LNCaP clone FGC (cell line): ENCODE results near the gene MAN1A2.

Source experiments
- DNase-seq: peaks from one replicate; pipeline ENCODE4 v3.0.0-alpha.2; 2011; ENCODE audit warnings: low read depth
- H3K4me3 ChIP-seq: 2 replicates; pipeline ENCODE4 v1.5.1; 2011; ENCODE audit warnings: mild to moderate bottlenecking, low read depth, low read length, control low read depth
- TF ChIP-seq, protein P1 (sequence below): IDR thresholded peaks from 2 replicates; pipeline ENCODE4 v1.5.1; 2012; ENCODE audit warnings: mild to moderate bottlenecking; ENCODE audit not compliant: control insufficient read depth, insufficient read depth; ENCODE audit errors: extremely low read depth

The MAN1A2 gene

DNA sequence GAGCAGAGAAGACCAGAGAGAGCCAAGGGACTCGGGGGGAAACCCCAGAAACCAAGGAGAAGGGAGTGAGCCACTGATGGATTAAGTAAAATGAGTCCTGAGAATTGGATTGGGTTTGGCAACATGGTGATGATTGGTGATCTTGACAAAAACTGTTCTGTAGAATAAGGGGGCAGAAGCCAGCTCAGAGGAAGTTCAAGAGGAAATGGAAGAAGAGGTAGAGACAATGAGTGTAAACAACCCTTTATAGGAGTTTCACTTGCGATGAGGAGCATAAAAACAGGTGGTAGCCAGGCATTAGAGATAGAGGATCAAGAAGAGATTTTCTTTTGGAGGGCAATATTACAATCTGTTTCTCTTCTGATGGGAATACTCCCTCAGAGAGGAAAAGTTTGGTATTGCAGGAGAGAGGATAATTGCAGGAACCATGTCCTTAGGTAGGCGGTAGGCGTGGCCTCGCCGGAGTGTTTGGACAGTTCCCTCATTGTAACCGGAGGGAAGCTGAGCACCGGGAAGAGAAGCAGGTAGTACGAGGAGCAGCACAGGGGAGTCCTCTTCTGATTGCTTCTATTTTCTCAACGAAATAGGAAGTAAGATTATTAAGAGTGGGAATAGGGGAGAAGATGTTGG, 170.2 kb downstream of the MAN1A2 start:
- DNase-seq = no peak
- TF ChIP-seq, protein P1, sequence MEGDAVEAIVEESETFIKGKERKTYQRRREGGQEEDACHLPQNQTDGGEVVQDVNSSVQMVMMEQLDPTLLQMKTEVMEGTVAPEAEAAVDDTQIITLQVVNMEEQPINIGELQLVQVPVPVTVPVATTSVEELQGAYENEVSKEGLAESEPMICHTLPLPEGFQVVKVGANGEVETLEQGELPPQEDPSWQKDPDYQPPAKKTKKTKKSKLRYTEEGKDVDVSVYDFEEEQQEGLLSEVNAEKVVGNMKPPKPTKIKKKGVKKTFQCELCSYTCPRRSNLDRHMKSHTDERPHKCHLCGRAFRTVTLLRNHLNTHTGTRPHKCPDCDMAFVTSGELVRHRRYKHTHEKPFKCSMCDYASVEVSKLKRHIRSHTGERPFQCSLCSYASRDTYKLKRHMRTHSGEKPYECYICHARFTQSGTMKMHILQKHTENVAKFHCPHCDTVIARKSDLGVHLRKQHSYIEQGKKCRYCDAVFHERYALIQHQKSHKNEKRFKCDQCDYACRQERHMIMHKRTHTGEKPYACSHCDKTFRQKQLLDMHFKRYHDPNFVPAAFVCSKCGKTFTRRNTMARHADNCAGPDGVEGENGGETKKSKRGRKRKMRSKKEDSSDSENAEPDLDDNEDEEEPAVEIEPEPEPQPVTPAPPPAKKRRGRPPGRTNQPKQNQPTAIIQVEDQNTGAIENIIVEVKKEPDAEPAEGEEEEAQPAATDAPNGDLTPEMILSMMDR = no peak
- H3K4me3 ChIP-seq = no peak overlapping the region

DNA sequence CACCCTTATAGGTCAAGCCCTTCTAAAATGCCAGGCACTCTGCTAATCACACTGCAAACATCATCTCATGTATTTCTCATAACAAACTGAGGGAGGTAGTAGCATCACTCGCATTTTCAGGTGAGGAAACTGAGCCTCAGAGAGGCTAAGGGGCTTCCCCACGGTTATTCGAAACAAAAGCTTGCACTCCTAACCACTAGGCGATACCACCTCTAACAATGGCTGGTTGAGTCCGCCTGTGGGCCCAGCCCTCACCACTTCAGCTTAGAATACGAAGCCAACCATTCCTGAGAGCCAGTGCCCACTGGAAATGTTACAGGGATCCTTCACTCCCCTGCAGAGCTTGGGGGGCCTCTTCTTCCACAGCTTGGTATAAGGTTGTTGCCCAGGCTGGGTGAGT, 173.3 kb downstream of the MAN1A2 start:
- TF ChIP-seq, protein P1 = no peak
- DNase-seq = no peak
- H3K4me3 ChIP-seq = no peak overlapping the region

DNA sequence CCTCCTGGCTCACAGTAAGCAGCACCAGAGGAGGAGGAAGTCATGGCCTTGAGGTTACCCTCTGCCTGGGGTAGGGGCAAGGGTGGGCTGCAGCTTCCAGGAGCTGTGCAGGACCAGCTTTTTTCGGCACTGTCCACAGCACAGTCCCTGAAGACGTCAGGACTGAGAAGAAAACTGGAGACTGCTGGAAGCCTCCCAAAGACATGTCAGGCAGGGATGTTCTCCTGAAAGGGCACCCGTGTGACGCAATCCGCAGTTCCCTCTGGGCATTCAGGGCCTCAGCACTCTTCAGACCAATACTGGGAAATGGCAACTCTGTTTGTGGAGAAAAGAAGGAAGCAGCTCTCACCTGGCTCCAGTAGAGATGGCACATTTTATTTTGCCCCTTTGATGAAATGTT, 173.8 kb downstream of the MAN1A2 start:
- no peak overlapping the region for H3K4me3 ChIP-seq
- no peak for DNase-seq
- TF ChIP-seq, protein P1 = no peak

DNA sequence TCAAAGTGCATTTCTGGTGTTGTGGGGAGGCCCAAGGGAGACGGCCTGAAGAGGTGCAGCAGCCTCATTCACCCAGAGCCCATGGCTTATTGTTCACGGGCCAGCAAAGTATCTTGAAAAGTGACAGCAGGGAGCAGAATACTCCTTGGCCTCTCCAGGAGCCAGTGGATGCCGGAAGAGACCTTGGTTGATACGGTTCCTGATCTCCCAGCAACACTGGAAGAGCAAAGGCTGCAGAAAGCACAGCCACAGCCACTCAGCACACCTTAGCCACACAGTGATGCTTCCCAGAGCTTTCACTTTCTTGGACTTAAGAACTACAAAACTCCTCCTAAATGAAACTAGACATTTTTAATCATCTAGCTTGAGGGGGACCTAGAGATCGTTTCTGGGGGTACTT, 174.3 kb downstream of the MAN1A2 start:
- TF ChIP-seq, protein P1 = no peak
- H3K4me3 ChIP-seq = no peak overlapping the region
- DNase-seq = no peak

DNA sequence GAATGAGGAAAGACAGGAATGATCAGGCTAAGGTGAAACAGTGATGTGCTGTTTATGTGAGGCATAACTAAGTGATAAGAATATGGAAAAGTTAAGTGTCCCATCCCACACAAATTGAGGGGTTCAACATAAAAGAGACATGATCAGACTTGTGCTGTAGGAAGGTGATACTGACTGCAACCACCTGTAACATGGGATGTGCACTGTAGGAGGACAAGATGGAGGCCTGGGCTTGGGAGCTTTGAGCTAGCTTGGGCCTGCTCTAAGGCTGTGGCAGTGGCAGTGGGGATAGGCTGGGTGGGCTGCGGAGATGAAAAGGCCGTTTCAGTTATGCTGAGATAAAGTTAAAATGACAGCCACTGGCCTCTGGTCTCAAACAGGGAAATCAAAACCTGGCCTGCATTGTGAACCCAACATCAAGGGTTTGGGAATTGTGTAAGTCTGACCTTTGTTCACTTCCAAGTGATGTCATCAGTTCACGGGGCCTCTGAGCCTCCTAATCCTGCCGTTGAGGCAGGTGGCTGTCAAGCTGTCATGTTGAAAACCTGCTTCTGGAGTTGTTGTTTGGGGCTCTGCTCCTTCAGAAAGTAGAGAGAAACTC, 177.4 kb downstream of the MAN1A2 start:
- no peak for DNase-seq
- TF ChIP-seq, protein P1 = no peak

DNA sequence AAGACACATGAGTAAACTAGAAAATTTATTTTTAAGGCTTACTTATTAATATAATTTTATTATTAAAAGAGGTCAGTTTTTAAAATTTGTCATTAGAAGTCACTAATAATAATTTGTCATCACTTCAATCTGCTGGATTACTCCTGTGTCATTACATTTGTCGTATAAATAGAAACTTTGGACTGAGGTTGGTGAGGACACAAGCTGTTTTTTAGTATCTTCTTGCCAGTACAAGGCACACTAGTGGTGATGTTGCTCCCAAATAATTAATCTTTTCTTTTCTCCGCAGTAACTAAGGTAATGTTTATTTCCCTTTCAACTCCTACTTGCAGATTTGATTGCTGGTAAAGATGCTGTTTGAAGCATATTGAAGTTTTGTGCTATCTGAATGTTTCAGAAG, 179.2 kb downstream of the MAN1A2 start:
- TF ChIP-seq, protein P1 = no peak
- DNase-seq = no peak

More for the DNA sequence above, 177.4 kb downstream of the MAN1A2 start:
- no peak overlapping the region for H3K4me3 ChIP-seq

DNA sequence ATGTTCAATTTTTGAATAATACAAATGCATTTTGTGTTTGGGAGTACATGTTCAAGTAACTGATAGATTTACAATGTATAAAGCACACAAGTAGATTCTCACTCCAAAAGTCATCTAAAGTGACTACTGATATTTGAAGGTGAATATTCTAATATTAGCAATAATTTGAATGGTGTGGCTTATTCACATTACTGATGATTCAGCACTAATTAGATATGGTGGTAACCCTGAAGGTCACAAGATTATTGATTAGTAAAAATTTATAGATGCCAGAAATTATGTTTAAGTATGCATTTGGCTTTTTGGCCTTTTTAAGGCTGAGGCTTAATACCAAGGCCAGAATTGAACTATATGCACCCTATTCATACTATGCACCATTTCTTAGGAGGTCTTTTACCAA, 186.2 kb downstream of the MAN1A2 start:
- H3K4me3 ChIP-seq = no peak overlapping the region
- TF ChIP-seq, protein P1 = no peak
- no peak for DNase-seq

More for the DNA sequence above, 179.2 kb downstream of the MAN1A2 start:
- no peak overlapping the region for H3K4me3 ChIP-seq
